Adipocyte (in vitro differentiated cells): Measurements from ENCODE around the gene MAP1B.

Experiments used
- DNase-seq: peaks from one replicate; pipeline ENCODE4 v3.0.0-alpha.2; 2015; ENCODE audit warnings: low read depth
- H3K27me3 ChIP-seq: replicated peaks from 2 replicates; pipeline ENCODE4 v1.7.0; 2013; ENCODE audit warnings: mild to moderate bottlenecking, low read length, moderate library complexity; ENCODE audit not compliant: control insufficient read depth, insufficient read depth
- H3K36me3 ChIP-seq: 2 replicates; pipeline ENCODE4 v1.7.0; 2013; ENCODE audit warnings: low read length, mild to moderate bottlenecking, moderate library complexity; ENCODE audit not compliant: control insufficient read depth, insufficient read depth, severe bottlenecking
- H3K4me1 ChIP-seq: 2 replicates; pipeline ENCODE4 v1.7.0; 2013; ENCODE audit warnings: mild to moderate bottlenecking, low read length, moderate library complexity; ENCODE audit not compliant: control insufficient read depth, insufficient read depth
- H3K4me3 ChIP-seq: 2 replicates; pipeline ENCODE4 v1.7.0; 2013; ENCODE audit warnings: mild to moderate bottlenecking, low read length, moderate library complexity
- H3K9ac ChIP-seq: 2 replicates; pipeline ENCODE4 v1.7.0; 2013; ENCODE audit warnings: mild to moderate bottlenecking, low read length, moderate library complexity
- H3K9me3 ChIP-seq: 2 replicates; pipeline ENCODE4 v1.7.0; 2013; ENCODE audit warnings: mild to moderate bottlenecking, low read length, moderate library complexity; ENCODE audit not compliant: control insufficient read depth

The MAP1B gene

GRCh38 chr5:72199681-72200080, 92.4 kb downstream of the MAP1B start:
- H3K4me3 ChIP-seq = no peak overlapping the region
- peaks cover 100% of the 10 kb centered on the region for H3K36me3 ChIP-seq
- H3K4me1 ChIP-seq = no peaks in the 10 kb centered on the region
- no peak for DNase-seq
- H3K9ac ChIP-seq = no peak overlapping the region
- no peaks in the 10 kb centered on the region for H3K27me3 ChIP-seq
- no peaks in the 10 kb centered on the region for H3K9me3 ChIP-seq

GRCh38 chr5:72202331-72202825, 95.1 kb downstream of the MAP1B start:
- Histone ChIP-seq H3K9me3 (no peaks in the 10 kb centered on the region), H3K9ac (no peak overlapping the region), H3K4me1 (peaks cover 19% of the 10 kb centered on the region), H3K36me3 (peaks cover 100% of the 10 kb centered on the region), H3K4me3 (no peak overlapping the region), H3K27me3 (no peaks in the 10 kb centered on the region)
- DNase-seq = no peak

- Histone ChIP-seq H3K9ac (no peak overlapping the region), H3K9me3 (no peaks in the 10 kb centered on the region), H3K4me3 (no peak overlapping the region), H3K4me1 (peaks cover 19% of the 10 kb centered on the region), H3K36me3 (peaks cover 100% of the 10 kb centered on the region), H3K27me3 (no peaks in the 10 kb centered on the region)
- DNase-seq = no peak
Observed at GRCh38 chr5:72203251-72203845, 96.1 kb downstream of the MAP1B start.

- no peaks in the 10 kb centered on the region for H3K9me3 ChIP-seq
- H3K27me3 ChIP-seq = no peaks in the 10 kb centered on the region
- peak; percentile 32 for DNase-seq
- H3K36me3 ChIP-seq = peaks cover 93% of the 10 kb centered on the region
- no peak overlapping the region for H3K9ac ChIP-seq
- H3K4me3 ChIP-seq = no peak overlapping the region
- peaks cover 24% of the 10 kb centered on the region for H3K4me1 ChIP-seq
Observed at GRCh38 chr5:72204946-72205345, 97.7 kb downstream of the MAP1B start.

- Histone ChIP-seq H3K36me3 (peaks cover 87% of the 10 kb centered on the region), H3K4me1 (peaks cover 29% of the 10 kb centered on the region), H3K4me3 (peak overlapping the region; percentile 4), H3K9ac (no peak overlapping the region), H3K27me3 (no peaks in the 10 kb centered on the region), H3K9me3 (no peaks in the 10 kb centered on the region)
- peak; percentile 60 for DNase-seq
Observed at GRCh38 chr5:72205431-72206009, 98.2 kb downstream of the MAP1B start.

- Histone ChIP-seq H3K4me3 (no peak overlapping the region), H3K9ac (no peak overlapping the region), H3K27me3 (no peaks in the 10 kb centered on the region), H3K36me3 (peaks cover 80% of the 10 kb centered on the region), H3K9me3 (no peaks in the 10 kb centered on the region), H3K4me1 (peaks cover 36% of the 10 kb centered on the region)
- DNase-seq = no peak
Observed at GRCh38 chr5:72206160-72206559, 98.9 kb downstream of the MAP1B start.

GRCh38 chr5:72206994-72207393, 99.7 kb downstream of the MAP1B start:
- Histone ChIP-seq H3K36me3 (peaks cover 72% of the 10 kb centered on the region), H3K27me3 (no peaks in the 10 kb centered on the region), H3K9me3 (no peaks in the 10 kb centered on the region), H3K4me1 (peaks cover 44% of the 10 kb centered on the region), H3K4me3 (no peak overlapping the region), H3K9ac (no peak overlapping the region)
- DNase-seq = no peak

- no peak overlapping the region for H3K4me3 ChIP-seq
- H3K9me3 ChIP-seq = no peaks in the 10 kb centered on the region
- no peaks in the 10 kb centered on the region for H3K27me3 ChIP-seq
- H3K4me1 ChIP-seq = peaks cover 44% of the 10 kb centered on the region
- no peak for DNase-seq
- H3K36me3 ChIP-seq = peaks cover 58% of the 10 kb centered on the region
- no peak overlapping the region for H3K9ac ChIP-seq
Observed at GRCh38 chr5:72208324-72208926, 101.2 kb downstream of the MAP1B start.

GRCh38 chr5:72209147-72210115, 102.2 kb downstream of the MAP1B start:
- Histone ChIP-seq H3K36me3 (peaks cover 48% of the 10 kb centered on the region), H3K4me1 (peaks cover 44% of the 10 kb centered on the region), H3K9me3 (no peaks in the 10 kb centered on the region), H3K9ac (no peak overlapping the region), H3K27me3 (no peaks in the 10 kb centered on the region), H3K4me3 (no peak overlapping the region)
- no peak for DNase-seq

- peak; percentile 79 for DNase-seq
- Histone ChIP-seq H3K9me3 (no peaks in the 10 kb centered on the region), H3K36me3 (peaks cover 31% of the 10 kb centered on the region), H3K4me3 (peak overlapping the region; percentile 11), H3K27me3 (no peaks in the 10 kb centered on the region), H3K4me1 (peaks cover 33% of the 10 kb centered on the region), H3K9ac (peak overlapping the region; percentile 73)
Observed at GRCh38 chr5:72210888-72211678, 103.8 kb downstream of the MAP1B start.
